ENCODE results near the gene GARIN6.
"Not testable (repeated sequence)": the region's sequence is repeated elsewhere in the genome, so short reads cannot be mapped to it uniquely, and the experiment has no call there.

GARIN6 gene

GRCh38 chr12:99618657-99619056, 28.9 kb upstream of the GARIN6 start:
- TF ChIP-seq, protein P1, sequence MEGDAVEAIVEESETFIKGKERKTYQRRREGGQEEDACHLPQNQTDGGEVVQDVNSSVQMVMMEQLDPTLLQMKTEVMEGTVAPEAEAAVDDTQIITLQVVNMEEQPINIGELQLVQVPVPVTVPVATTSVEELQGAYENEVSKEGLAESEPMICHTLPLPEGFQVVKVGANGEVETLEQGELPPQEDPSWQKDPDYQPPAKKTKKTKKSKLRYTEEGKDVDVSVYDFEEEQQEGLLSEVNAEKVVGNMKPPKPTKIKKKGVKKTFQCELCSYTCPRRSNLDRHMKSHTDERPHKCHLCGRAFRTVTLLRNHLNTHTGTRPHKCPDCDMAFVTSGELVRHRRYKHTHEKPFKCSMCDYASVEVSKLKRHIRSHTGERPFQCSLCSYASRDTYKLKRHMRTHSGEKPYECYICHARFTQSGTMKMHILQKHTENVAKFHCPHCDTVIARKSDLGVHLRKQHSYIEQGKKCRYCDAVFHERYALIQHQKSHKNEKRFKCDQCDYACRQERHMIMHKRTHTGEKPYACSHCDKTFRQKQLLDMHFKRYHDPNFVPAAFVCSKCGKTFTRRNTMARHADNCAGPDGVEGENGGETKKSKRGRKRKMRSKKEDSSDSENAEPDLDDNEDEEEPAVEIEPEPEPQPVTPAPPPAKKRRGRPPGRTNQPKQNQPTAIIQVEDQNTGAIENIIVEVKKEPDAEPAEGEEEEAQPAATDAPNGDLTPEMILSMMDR (IDR thresholded peaks at IDR 0.05; ENCODE audit: low read depth, low read length, missing control alignments): no peak
- no peak for DNase-seq (ENCODE audit: low read depth)
- no peak overlapping the region for H3K4me3 ChIP-seq (ENCODE audit: low read depth, low read length)
- in situ Hi-C loops (cut with HindIII; ENCODE audit: low sequenced_read_pairs): no loop called here

- in situ Hi-C loops (cut with HindIII; ENCODE audit: low sequenced_read_pairs): no loop called here
- H3K4me3 ChIP-seq (ENCODE audit: low read depth, low read length): no peak overlapping the region
- DNase-seq (ENCODE audit: low read depth): peak; percentile 12
- TF ChIP-seq, protein P1 (IDR thresholded peaks at IDR 0.05; ENCODE audit: low read depth, low read length, missing control alignments): peak; percentile 88
Observed at GRCh38 chr12:99619389-99620158, 28.0 kb upstream of the GARIN6 start.

GRCh38 chr12:99620159-99620479, 27.4 kb upstream of the GARIN6 start:
- no peak for DNase-seq (ENCODE audit: low read depth)
- TF ChIP-seq, protein P1 (IDR thresholded peaks at IDR 0.05; ENCODE audit: low read depth, low read length, missing control alignments): no peak
- in situ Hi-C loops (cut with HindIII; ENCODE audit: low sequenced_read_pairs): no loop called here

GRCh38 chr12:99624591-99624990, 23.0 kb upstream of the GARIN6 start:
- in situ Hi-C loops (cut with HindIII; ENCODE audit: low sequenced_read_pairs); DNase-seq (ENCODE audit: low read depth); H3K4me3 ChIP-seq (ENCODE audit: low read depth, low read length): not testable (repeated sequence)

More at GRCh38 chr12:99620159-99620479, 27.4 kb upstream of the GARIN6 start:
- no peak overlapping the region for H3K4me3 ChIP-seq (ENCODE audit: low read depth, low read length)

- in situ Hi-C loops (cut with HindIII; ENCODE audit: low sequenced_read_pairs): no loop called here
- DNase-seq (ENCODE audit: low read depth): no peak
- TF ChIP-seq, protein P1 (IDR thresholded peaks at IDR 0.05; ENCODE audit: low read depth, low read length, missing control alignments): no peak
- no peak overlapping the region for H3K4me3 ChIP-seq (ENCODE audit: low read depth, low read length)
Observed at GRCh38 chr12:99627459-99627858, 20.1 kb upstream of the GARIN6 start.

GRCh38 chr12:99644629-99645028, 2.9 kb upstream of the GARIN6 start:
- in situ Hi-C loops (cut with HindIII; ENCODE audit: low sequenced_read_pairs): no loop called here
- DNase-seq (ENCODE audit: low read depth): no peak
- H3K4me3 ChIP-seq (ENCODE audit: low read depth, low read length): no peak overlapping the region
- TF ChIP-seq, protein P1 (IDR thresholded peaks at IDR 0.05; ENCODE audit: low read depth, low read length, missing control alignments): no peak

DNA sequence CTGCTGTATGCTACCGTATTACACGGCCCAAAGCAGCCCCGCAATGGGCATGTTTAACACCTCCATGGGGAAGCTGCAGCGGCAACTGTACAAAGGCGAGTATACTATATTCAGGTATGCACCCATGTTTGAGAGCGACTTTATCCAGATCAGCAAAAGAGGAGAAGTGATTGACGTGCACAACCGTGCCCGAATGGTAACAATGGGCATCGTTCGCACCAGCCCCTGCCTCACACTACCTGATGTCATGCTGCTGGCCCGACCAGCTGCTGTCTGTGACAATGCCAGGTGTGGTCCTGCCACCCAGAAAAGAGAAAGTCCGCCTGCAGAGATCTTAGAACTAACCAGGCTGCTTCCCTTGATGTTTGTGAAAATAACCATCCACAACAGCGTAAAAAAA, 630 bp downstream of the GARIN6 start:
- TF ChIP-seq, protein P1 (IDR thresholded peaks at IDR 0.05; ENCODE audit: low read depth, low read length, missing control alignments): no peak
- no peak overlapping the region for H3K4me3 ChIP-seq (ENCODE audit: low read depth, low read length)
- no peak for DNase-seq (ENCODE audit: low read depth)
- in situ Hi-C loops (cut with HindIII; ENCODE audit: low sequenced_read_pairs): no loop called here
